HepG2 (cell line): ENCODE measurements around the gene UBE2D4. TPM values are rescaled to one million over a fixed set of nuclear protein-coding genes. Genes with fewer than 3 reads are reported as not detected.

Source experiments
- ARID2 ChIP-seq: sonication (generic); formaldehyde crosslinking; IDR thresholded peaks from 2 replicates; pipeline ENCODE4 v1.8.1; 2022; ENCODE audit warnings: mild to moderate bottlenecking, missing genetic modification reagents, borderline replicate concordance
- CBX1 ChIP-seq: IDR thresholded peaks from one replicate; pipeline ENCODE4 v1.6.1; 2016; ENCODE audit warnings: antibody characterized with exemption, low read depth
- FOXO4 ChIP-seq: sonication (generic); formaldehyde crosslinking; conservative IDR thresholded peaks from 2 replicates; pipeline ENCODE4 v1.8.1; 2023; ENCODE audit warnings: missing genetic modification reagents
- GATAD1 ChIP-seq: IDR thresholded peaks from 2 replicates; pipeline ENCODE4 v1.6.1; 2016; ENCODE audit warnings: missing genetic modification reagents, missing compliant biosample characterization
- HES4 ChIP-seq: sonication (generic); formaldehyde crosslinking; IDR thresholded peaks from 2 replicates; pipeline ENCODE4 v1.9.0; 2021; ENCODE audit warnings: mild to moderate bottlenecking, missing genetic modification reagents, borderline replicate concordance
- HOXD1 ChIP-seq: sonication (generic); formaldehyde crosslinking; IDR thresholded peaks from 2 replicates; pipeline ENCODE4 v1.5.0; 2020; ENCODE audit warnings: missing genetic modification reagents
- KDM5A ChIP-seq: fragments of 200-600 bp; sonication (generic); IDR thresholded peaks from 2 replicates; pipeline ENCODE4 v1.7.0; 2018; ENCODE audit warnings: antibody characterized with exemption, mild to moderate bottlenecking, low read length, borderline replicate concordance
- LRRFIP1 ChIP-seq: sonication (generic); formaldehyde crosslinking; conservative IDR thresholded peaks from 2 replicates; pipeline ENCODE4 v1.4.0; 2020; ENCODE audit warnings: missing genetic modification reagents
- NFYC ChIP-seq: IDR thresholded peaks from 2 replicates; pipeline ENCODE4 v1.6.1; 2016; ENCODE audit warnings: missing genetic modification reagents, missing compliant biosample characterization
- PPARG ChIP-seq: conservative IDR thresholded peaks from 2 replicates; pipeline ENCODE4 v1.6.1; 2016; ENCODE audit warnings: missing biosample characterization, missing genetic modification reagents
- TIGD3 ChIP-seq: sonication (generic); formaldehyde crosslinking; IDR thresholded peaks from 2 replicates; pipeline ENCODE4 v1.5.1; 2020; ENCODE audit warnings: mild to moderate bottlenecking, missing genetic modification reagents, borderline replicate concordance
- YEATS2 ChIP-seq: sonication (generic); formaldehyde crosslinking; IDR thresholded peaks from 2 replicates; pipeline ENCODE4 v1.4.0; 2020; ENCODE audit warnings: missing genetic modification reagents, borderline replicate concordance
- YEATS4 ChIP-seq: sonication (generic); formaldehyde crosslinking; IDR thresholded peaks from 2 replicates; pipeline ENCODE4 v1.4.0; 2020; ENCODE audit warnings: missing genetic modification reagents, borderline replicate concordance
- ZEB1 ChIP-seq: IDR thresholded peaks from 2 replicates; pipeline ENCODE4 v1.6.1; 2012; ENCODE audit warnings: mild to moderate bottlenecking, low read depth, inconsistent platforms; ENCODE audit not compliant: insufficient replicate concordance
- ZNF180 ChIP-seq: sonication (generic); formaldehyde crosslinking; IDR thresholded peaks from 2 replicates; pipeline ENCODE4 v1.4.0; 2020; ENCODE audit warnings: low read depth, missing genetic modification reagents, borderline replicate concordance
- ZNF280B ChIP-seq: sonication (generic); formaldehyde crosslinking; IDR thresholded peaks from 2 replicates; pipeline ENCODE4 v1.5.0; 2020; ENCODE audit warnings: missing genetic modification reagents, mild to moderate bottlenecking, borderline replicate concordance
- ZNF326 ChIP-seq: sonication (generic); formaldehyde crosslinking; IDR thresholded peaks from 2 replicates; pipeline ENCODE4 v1.4.0; 2020; ENCODE audit warnings: missing genetic modification reagents, borderline replicate concordance
- ZNF512 ChIP-seq: sonication (generic); formaldehyde crosslinking; IDR thresholded peaks from 2 replicates; pipeline ENCODE4 v1.4.0; 2020; ENCODE audit warnings: mild to moderate bottlenecking, missing genetic modification reagents
- ZNF780A ChIP-seq: sonication (generic); formaldehyde crosslinking; IDR thresholded peaks from 2 replicates; pipeline ENCODE4 v1.8.0; 2022; ENCODE audit warnings: mild to moderate bottlenecking, missing genetic modification reagents, moderate library complexity
- ZNF788 ChIP-seq: sonication (generic); formaldehyde crosslinking; IDR thresholded peaks from 2 replicates; pipeline ENCODE4 v1.5.0; 2020; ENCODE audit warnings: mild to moderate bottlenecking, missing genetic modification reagents, borderline replicate concordance
- ZNF850 ChIP-seq: sonication (generic); formaldehyde crosslinking; conservative IDR thresholded peaks from 2 replicates; pipeline ENCODE4 v1.9.0; 2021; ENCODE audit warnings: mild to moderate bottlenecking, missing genetic modification reagents
- polyA plus RNA-seq, 8 experiments: library from polyadenylated mRNA; depleted of rRNA in 3 of 8; stranded (reverse) in 7 of 8; unstranded in 1 of 8; fragments of >200 nt; fragmentation: Illumina TruSeq in 4 of 8; extraction: Trizol in 4 of 8; gene quantifications; 2 replicates each; pipeline versions ENCODE4 v1.2.1 to v1.2.3, GENCODE V29; 2011 to 2016; ENCODE audit warnings: low read depth in 4 of 8, missing spikeins in 1 of 8, mixed read lengths in 1 of 8; ENCODE audit not compliant: insufficient read depth in 1 of 8
- total RNA-seq, 5 experiments: library from RNA; depleted of rRNA; stranded (reverse); fragments of >200 nt; fragmentation: Illumina TruSeq; extraction: Trizol; gene quantifications; 2 replicates each; pipeline ENCODE4 v1.2.3, GENCODE V29; 2016; ENCODE audit warnings: low read depth in 1 of 5

The UBE2D4 gene
- total and polyA plus RNA-seq, 2 of the 13 experiments (the other 11 are each of a cell fraction or from before 2014, with no cell fraction given) = 9.9 to 16.0 TPM

- peak; percentile 76 for TF ChIP-seq PPARG (CRISPR knock-in tag)
- no peak for TF ChIP-seq ZNF512
- TF ChIP-seq ARID2 (CRISPR knock-in tag) = 0 out of 2 replicates have a peak, but pooled peaks have one; percentile 48
- TF ChIP-seq ZNF326 (CRISPR knock-in tag) = no peak
- peak; percentile 84; the same call in 1 of the 2 replicates for TF ChIP-seq ZNF788 (CRISPR knock-in tag)
- TF ChIP-seq HOXD1 (CRISPR knock-in tag) = no peak
- no peak for TF ChIP-seq HES4 (CRISPR knock-in tag)
- TF ChIP-seq YEATS4 = peak; percentile 44
- TF ChIP-seq TIGD3 (CRISPR knock-in tag) = no peak
- TF ChIP-seq ZNF780A (CRISPR knock-in tag) = no peak
- TF ChIP-seq ZEB1 = peak; percentile 77
- no peak for TF ChIP-seq LRRFIP1
- TF ChIP-seq ZNF180 (CRISPR knock-in tag) = no peak
- no peak for TF ChIP-seq ZNF850 (CRISPR knock-in tag)
- no peak for TF ChIP-seq KDM5A
- no peak for TF ChIP-seq FOXO4
- TF ChIP-seq GATAD1 (CRISPR knock-in tag) = peak; percentile 53; the same call in 1 of the 2 replicates
- TF ChIP-seq ZNF280B (CRISPR knock-in tag) = no peak
- peak; percentile 74; the same call in 1 of the 2 replicates for TF ChIP-seq YEATS2 (CRISPR knock-in tag)
- no peak for TF ChIP-seq CBX1
- no peak for TF ChIP-seq NFYC (CRISPR knock-in tag)
Measured at GRCh38 chr7:43905209-43905946, 20.9 kb upstream of the UBE2D4 start (continued).
